ENCODE measurements around the gene LPP.

- TF ChIP-seq GATA2 (IDR thresholded peaks at IDR 0.05; ENCODE audit: low read depth, low read length) (no peak), GATA3 (IDR thresholded peaks at IDR 0.05; ENCODE audit: low read depth, low read length) (no peak)
Observed at GRCh38 chr3:188779281-188779980, 625.5 kb downstream of the LPP start.

All from SH-SY5Y (cell line).